ENCODE data around the gene AGR3.

GRCh38 chr7:16891874-16892643, 10.3 kb upstream of the AGR3 start:
- TF ChIP-seq CTCF (IDR thresholded peaks at IDR 0.05; ENCODE audit: low read depth, low read length), result no peak
- no peak for TF ChIP-seq MYC (IDR thresholded peaks at IDR 0.05; ENCODE audit: low read depth, low read length)
- no peak for TF ChIP-seq POLR2A (IDR thresholded peaks at IDR 0.05; ENCODE audit: extremely low read depth, insufficient read length)
